ENCODE results near the gene REEP2. TPM values are rescaled to one million over a fixed set of nuclear protein-coding genes. Genes with fewer than 3 reads are reported as not detected.
A peak's percentile ranks its signal among the peaks of the same experiment; 100 is the strongest.

REEP2 gene
- total and polyA plus RNA-seq, 11 donors: 1.6 to 11.2 (median 5.4) TPM

DNA sequence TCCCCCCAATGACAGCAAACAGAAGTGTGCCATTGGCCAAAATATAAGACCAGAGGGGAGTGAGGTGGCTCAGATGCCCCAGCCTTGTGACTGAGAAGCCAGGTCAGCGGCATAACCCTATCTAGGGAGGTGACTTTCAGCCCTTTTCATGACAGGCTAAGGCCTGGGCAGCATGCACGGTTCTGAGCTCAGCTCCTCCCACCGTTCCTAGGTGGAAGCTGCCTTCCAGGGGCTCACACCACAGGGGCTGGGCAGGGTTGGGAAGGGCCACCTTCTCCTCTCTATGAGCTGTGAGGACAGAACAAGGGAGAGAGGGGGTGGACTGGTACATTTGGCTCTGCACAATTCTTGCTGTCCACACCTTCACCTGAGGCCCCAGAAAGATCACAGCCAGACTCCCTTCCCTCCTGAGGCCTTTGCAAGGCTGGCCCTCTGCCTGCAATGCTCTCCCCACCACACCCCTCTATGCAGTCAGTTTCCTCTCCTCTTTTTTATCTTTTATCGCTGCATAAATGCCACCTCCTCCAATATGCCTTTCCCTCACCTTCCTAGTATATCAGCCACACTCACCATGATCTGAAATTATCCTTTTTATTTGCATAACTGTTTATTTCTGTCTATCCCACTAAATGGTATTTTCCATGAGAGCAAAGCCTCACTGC is 21.3 kb downstream of the REEP2 start:
- no peak for TF ChIP-seq POLR2A (IDR thresholded peaks at IDR 0.05)
- TF ChIP-seq, protein P1, sequence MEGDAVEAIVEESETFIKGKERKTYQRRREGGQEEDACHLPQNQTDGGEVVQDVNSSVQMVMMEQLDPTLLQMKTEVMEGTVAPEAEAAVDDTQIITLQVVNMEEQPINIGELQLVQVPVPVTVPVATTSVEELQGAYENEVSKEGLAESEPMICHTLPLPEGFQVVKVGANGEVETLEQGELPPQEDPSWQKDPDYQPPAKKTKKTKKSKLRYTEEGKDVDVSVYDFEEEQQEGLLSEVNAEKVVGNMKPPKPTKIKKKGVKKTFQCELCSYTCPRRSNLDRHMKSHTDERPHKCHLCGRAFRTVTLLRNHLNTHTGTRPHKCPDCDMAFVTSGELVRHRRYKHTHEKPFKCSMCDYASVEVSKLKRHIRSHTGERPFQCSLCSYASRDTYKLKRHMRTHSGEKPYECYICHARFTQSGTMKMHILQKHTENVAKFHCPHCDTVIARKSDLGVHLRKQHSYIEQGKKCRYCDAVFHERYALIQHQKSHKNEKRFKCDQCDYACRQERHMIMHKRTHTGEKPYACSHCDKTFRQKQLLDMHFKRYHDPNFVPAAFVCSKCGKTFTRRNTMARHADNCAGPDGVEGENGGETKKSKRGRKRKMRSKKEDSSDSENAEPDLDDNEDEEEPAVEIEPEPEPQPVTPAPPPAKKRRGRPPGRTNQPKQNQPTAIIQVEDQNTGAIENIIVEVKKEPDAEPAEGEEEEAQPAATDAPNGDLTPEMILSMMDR (IDR thresholded peaks at IDR 0.05): no peak
- DNase-seq (no peak), ATAC-seq (no peak)
- intact Hi-C loops (cut with DNase I): loop anchor here in 1 of 10 donors (5.0 kb wide), 1 partner anchor 82 kb away; the partner anchor contains the start of gene ETF1
- Histone ChIP-seq H3K4me3 (no peak overlapping the region), H3K36me3 (no peaks in the 10 kb centered on the region), H3K27ac (peak overlapping the region in 3 of 12 donors; percentile 23 to 64 (median 41)), H3K27me3 (no peaks in the 10 kb centered on the region), H3K9me3 (no peaks in the 10 kb centered on the region), H3K4me1 (peaks cover 4 to 61% (median 41%) of the 10 kb centered on the region in 12 donors)
- 52 to 70% (median 59%) methylated on average over 4 of the region's 4 CpGs for WGBS, 4 donors

DNA sequence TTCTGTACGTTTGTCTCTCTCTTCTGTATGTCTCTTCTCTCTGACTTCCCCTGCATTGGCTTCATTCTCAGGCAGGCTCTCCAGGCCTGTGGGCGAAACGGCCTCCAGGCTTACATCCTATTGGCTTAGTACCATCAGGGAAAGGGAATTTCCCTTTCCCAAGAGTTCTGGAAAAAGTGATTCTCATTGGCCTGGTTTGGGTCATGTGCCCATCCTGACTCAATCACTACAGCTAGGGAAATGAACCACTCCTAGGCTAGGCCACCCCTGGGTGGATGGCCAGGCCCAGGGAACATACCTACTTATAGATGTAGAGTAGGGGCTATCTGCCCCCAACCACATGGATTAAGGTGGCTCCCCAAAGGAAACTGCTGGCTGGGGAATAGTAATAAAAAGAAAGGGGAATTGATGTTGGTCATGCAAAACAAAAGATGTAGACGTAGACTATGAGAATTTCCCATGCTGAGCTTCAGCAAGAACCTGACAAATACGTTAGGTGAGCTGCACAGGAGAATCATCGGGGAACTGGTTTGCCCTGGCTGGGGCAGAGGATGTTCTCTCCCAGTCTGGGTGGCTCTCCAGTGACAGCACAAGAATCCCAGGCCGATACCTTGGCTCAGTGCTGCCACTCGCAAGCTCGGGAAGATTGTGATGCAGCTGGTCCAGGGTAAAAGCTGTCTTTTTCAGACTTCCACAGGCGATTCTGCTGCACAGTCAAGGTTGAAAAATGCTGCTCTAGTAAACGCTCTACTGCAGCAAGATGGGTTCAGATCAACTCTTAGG is 22.7 kb downstream of the REEP2 start:
- H3K4me1 ChIP-seq: peaks cover 4 to 66% (median 46%) of the 10 kb centered on the region in 12 donors
- ATAC-seq (no peak), DNase-seq (peak in 2 of 5 donors; percentile 50 to 51)
- peak overlapping the region in 7 of 12 donors; percentile 8 to 64 (median 41) for H3K27ac ChIP-seq
- peaks cover 0 to under 1% (median 0%) of the 10 kb centered on the region in 9 donors for H3K36me3 ChIP-seq
- TF ChIP-seq, protein P1 (IDR thresholded peaks at IDR 0.05): no peak
- TF ChIP-seq POLR2A (IDR thresholded peaks at IDR 0.05): no peak
- intact Hi-C loops (cut with DNase I): loop anchor here in 1 of 10 donors (5.0 kb wide), 1 partner anchor 81 kb away; the partner anchor contains the start of gene ETF1
- WGBS, 4 donors: 74 to 80% (median 79%) methylated on average over 11 of the region's 11 CpGs
- H3K27me3 ChIP-seq: no peaks in the 10 kb centered on the region
- no peaks in the 10 kb centered on the region for H3K9me3 ChIP-seq
- H3K4me3 ChIP-seq: no peak overlapping the region

DNA sequence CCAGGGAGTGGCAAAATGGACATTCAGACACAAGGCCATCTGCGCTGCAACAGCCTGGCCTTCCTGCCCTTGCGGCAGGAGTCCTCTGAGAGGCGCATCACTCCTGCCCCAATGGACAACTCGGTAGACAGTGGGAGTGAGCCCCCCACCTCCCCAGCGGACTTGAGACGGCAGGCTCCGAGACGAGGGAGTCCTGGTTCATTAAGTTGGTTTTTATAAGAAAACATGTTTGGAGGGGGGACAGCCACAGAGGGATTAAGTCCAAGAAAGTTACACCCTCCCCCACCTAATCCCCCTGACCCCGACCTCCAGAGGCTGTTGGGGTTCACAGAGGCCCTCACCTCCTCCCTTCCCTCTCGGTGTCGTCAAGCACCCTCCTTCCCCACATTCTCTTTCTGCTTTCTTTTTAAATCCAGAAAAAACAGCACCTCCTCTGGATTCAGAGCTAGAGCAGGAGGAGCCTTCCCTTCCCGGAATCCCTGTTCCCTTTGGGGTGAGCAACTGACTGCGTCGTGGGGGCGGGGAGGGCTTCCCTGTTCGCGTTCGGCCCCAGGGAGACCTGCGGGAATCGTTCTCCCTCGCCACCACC is 24.7 kb downstream of the REEP2 start:
- DNase-seq: no peak
- intact Hi-C loops (cut with DNase I): loop anchor here in 7 of 10 donors (1.0 to 5.0 kb wide), 7 partner anchors 27 to 79 kb away; partner anchors contain the start of gene ETF1 (in 5 of the 7)
- WGBS, 4 donors: 15 to 20% (median 18%) methylated on average over 20 to 21 of the region's 21 CpGs
- peaks cover 0 to 20% (median 16%) of the 10 kb centered on the region in 9 donors for H3K36me3 ChIP-seq
- H3K4me3 ChIP-seq: peak overlapping the region; percentile 62 to 95 (median 86)
- no peaks in the 10 kb centered on the region for H3K9me3 ChIP-seq
- ATAC-seq: peak in 2 of 4 donors; percentile 11 to 31
- no peaks in the 10 kb centered on the region for H3K27me3 ChIP-seq
- H3K4me1 ChIP-seq: peaks cover under 1 to 73% (median 42%) of the 10 kb centered on the region in 12 donors
- no peak for TF ChIP-seq POLR2A (IDR thresholded peaks at IDR 0.05)
- TF ChIP-seq, protein P1 (IDR thresholded peaks at IDR 0.05): no peak
- H3K27ac ChIP-seq: peak overlapping the region; percentile 93 to 100 (median 98)

All from heart left ventricle (tissue), 16 donors.